ENCODE measurements around the gene NSUN4. TPM values are rescaled to one million over a fixed set of nuclear protein-coding genes. Genes with fewer than 3 reads are reported as not detected.

The NSUN4 gene
- total and polyA plus RNA-seq, 9 of the 15 experiments (the other 6 are each of a cell fraction or from before 2014, with no cell fraction given), result 33.4 to 60.2 (median 46.3) TPM

GRCh38 chr1:46302641-46303037, 38.0 kb upstream of the NSUN4 start:
- H3K9me1 ChIP-seq (ENCODE audit: control insufficient read depth, insufficient read depth, low read length), result peaks cover 3% of the 10 kb centered on the region
- peak overlapping the region; percentile 96 for H3K27ac ChIP-seq (ENCODE audit: extremely low read depth, low read depth, low read length)
- intact Hi-C loops (cut with micrococcal nuclease), result loop anchor here (1.0 to 5.0 kb wide), 3 partner anchors 38 to 55 kb away; partner anchors contain the start of genes NSUN4 and RAD54L
- POLR2A ChIA-PET, result interaction anchor here (0.6 to 3.5 kb wide), 15 partner anchors 9 to 878 kb away, joined by 3 to 46 read pairs (median 6); partner anchors contain the start of gene RAD54L
- peak overlapping the region; percentile 96; the same call in 1 of the 2 replicates for H2AFZ ChIP-seq (ENCODE audit: low read depth, low read length)
- H3K4me1 ChIP-seq (replicated peaks in 1 of 2; ENCODE audit: control insufficient read depth in 2 of 2, insufficient read depth in 2 of 2, low read length in 2 of 2), result peaks cover 31 to 39% of the 10 kb centered on the region in 2 experiments; a peak in 4 of 5 replicates
- CTCF ChIA-PET (ENCODE audit: low intra/inter-chr PET ratio), result interaction anchor here (0.6 to 0.8 kb wide), 2 partner anchors 45 to 48 kb away, joined by 3 to 8 read pairs; no protein-coding TSS in a partner anchor
- peaks cover 100% of the 10 kb centered on the region for H3K79me2 ChIP-seq (ENCODE audit: control insufficient read depth, insufficient read depth, low read length)
- peaks cover 25% of the 10 kb centered on the region for H4K20me1 ChIP-seq (replicated peaks; ENCODE audit: control insufficient read depth, insufficient read depth, low read length)
- H3K27me3 ChIP-seq (ENCODE audit: control insufficient read depth in 2 of 2, insufficient read depth in 2 of 2, low read length in 2 of 2), result no peaks in the 10 kb centered on the region
- in situ Hi-C loops (cut with MboI), result no loop called here
- DNase-seq (ENCODE audit: extremely low read depth in 1 of 4, low spot score in 3 of 4), result peak in 2 of 4 experiments; percentile 39 to 51
- H3K9me3 ChIP-seq (replicated peaks; ENCODE audit: control insufficient read depth, insufficient read depth, low read depth, low read length), result no peaks in the 10 kb centered on the region
- peaks cover 49% of the 10 kb centered on the region for H3K36me3 ChIP-seq (ENCODE audit: control insufficient read depth, insufficient read depth, low read length)
- ATAC-seq, result peak; percentile 8
- 3% methylated on average over 31 of the region's 32 CpGs for WGBS (ENCODE audit: insufficient coverage, low coverage, missing lambda C conversion rate)
- H3K4me2 ChIP-seq (ENCODE audit: insufficient read depth, low read length), result peak overlapping the region; percentile 97
- H3K9ac ChIP-seq (ENCODE audit: insufficient read depth in 1 of 2, low read depth in 2 of 2, low read length in 2 of 2), result peak overlapping the region; percentile 98 to 100
- FAIRE-seq, result no peak
- TSS peak; percentile 38 for BruUV-seq (replicated peaks)
- H3K4me3 ChIP-seq, result peak overlapping the region; percentile 76
- TF ChIP-seq RBFOX2 (IDR thresholded peaks at IDR 0.05; ENCODE audit: low read depth, low read length), result peak; percentile 81
- TF ChIP-seq ZNF449 (CRISPR knock-in tag; IDR thresholded peaks at IDR 0.05), result no peak
- peak; percentile 86; the same call in 1 of the 2 replicates for TF ChIP-seq BRD4 (IDR thresholded peaks at IDR 0.05)
- TF ChIP-seq STAT6 (CRISPR knock-in tag; IDR thresholded peaks at IDR 0.05), result peak; percentile 16; the same call in 1 of the 2 replicates
- no peak for TF ChIP-seq RFX1 (IDR thresholded peaks at IDR 0.05)
- peak in 1 of 2 experiments; percentile 12; a peak in 1 of 4 replicates for TF ChIP-seq SIN3A (IDR thresholded peaks at IDR 0.05; ENCODE audit: borderline replicate concordance in 2 of 2, control insufficient read depth in 1 of 2, low read depth in 2 of 2, low read length in 2 of 2)
- peak; percentile 71; the same call in 1 of the 2 replicates for TF ChIP-seq PHF8 (IDR thresholded peaks at IDR 0.05; ENCODE audit: borderline replicate concordance, low read length)
- TF ChIP-seq UBTF (IDR thresholded peaks at IDR 0.05; ENCODE audit: borderline replicate concordance in 1 of 2, low read depth in 2 of 2, low read length in 2 of 2), result peak in 1 of 2 experiments; percentile 91; a peak in 2 of 4 replicates
- peak; percentile 52; the same call in 1 of the 2 replicates for TF ChIP-seq ZNF511 (CRISPR knock-in tag; IDR thresholded peaks at IDR 0.05)
- TF ChIP-seq CHD4 (IDR thresholded peaks at IDR 0.05; ENCODE audit: insufficient read depth, insufficient replicate concordance, low read depth, low read length, poor library complexity, severe bottlenecking), result peak; percentile 39
